Esophagus muscularis mucosa (tissue), 4 donors: ENCODE measurements around the gene IL18RAP. TPM values are rescaled to one million over a fixed set of nuclear protein-coding genes. Genes with fewer than 3 reads are reported as not detected.

ENCODE experiments used
- DNase-seq: peaks from one replicate; pipeline ENCODE4 v3.0.0-alpha.2; 2017; ENCODE audit errors: extremely low spot score
- H3K27ac ChIP-seq, 4 donors: fragments of 200-600 bp; sonication (generic); replicated peaks in 1 of 4; 1 replicate in 3 of 4; 2 replicates in 1 of 4; pipeline ENCODE4 v1.5.1; 2016 to 2019; ENCODE audit warnings: mild to moderate bottlenecking in 1 of 4
- H3K27me3 ChIP-seq, 4 donors: fragments of 200-600 bp; sonication (generic); one replicate each; pipeline versions ENCODE4 v1.5.1 to v1.6.0; 2016 to 2019
- H3K36me3 ChIP-seq, 4 donors: fragments of 200-600 bp; sonication (generic); one replicate each; pipeline ENCODE4 v1.5.1; 2016 to 2019
- H3K4me1 ChIP-seq, 4 donors: fragments of 200-600 bp; sonication (generic); one replicate each; pipeline ENCODE4 v1.5.1; 2016 to 2019
- H3K4me3 ChIP-seq, 4 donors: fragments of 200-600 bp; sonication (generic); 1 replicate in 2 of 4; 2 replicates in 2 of 4; pipeline ENCODE4 v1.5.1; 2016 to 2019; ENCODE audit warnings: mild to moderate bottlenecking in 4 of 4, moderate library complexity in 1 of 4
- H3K9me3 ChIP-seq, 4 donors: fragments of 200-600 bp; sonication (generic); 1 replicate in 3 of 4; 2 replicates in 1 of 4; pipeline ENCODE4 v1.5.1; 2016 to 2019
- EP300 ChIP-seq: sonication (generic); formaldehyde crosslinking; IDR thresholded peaks from one replicate; pipeline ENCODE4 v1.6.1; 2017; ENCODE audit warnings: antibody characterized with exemption
- POLR2A ChIP-seq: fragments of 450-650 bp; IDR thresholded peaks from one replicate; pipeline ENCODE4 v1.6.1; 2017; ENCODE audit warnings: antibody characterized with exemption, moderate library complexity, mild to moderate bottlenecking, low read depth
- POLR2AphosphoS5 ChIP-seq, 2 donors: sonication (generic); formaldehyde crosslinking; IDR thresholded peaks; one replicate each; pipeline ENCODE4 v1.6.1; 2017; ENCODE audit warnings: antibody characterized with exemption in 2 of 2
- WGBS: methylation state at CpG from one replicate; pipeline ENCODE4 v1.1.5; 2018; 5-methylcytosine and 5-hydroxymethylcytosine counted together
- intact Hi-C: fragments of 100-400 bp; cut with DNase I; formaldehyde crosslinking; loops from one replicate; pipeline ENCODE4 v1.15.1; 2023
- total RNA-seq, 4 donors: library from RNA; depleted of rRNA; stranded (reverse); fragments of >200 nt; gene quantifications; one replicate each; pipeline versions ENCODE4 v1.1.0 to v1.2.1, GENCODE V29; 2016
- TF ChIP-seq, protein P1 (sequence below), 3 experiments: fragments of 200-600 bp in 2 of 3; fragments of 450-650 bp in 1 of 3; sonication (generic) in 2 of 3; IDR thresholded peaks; one replicate each; pipeline ENCODE4 v1.5.1; 2017 to 2019; ENCODE audit warnings: antibody characterized with exemption in 3 of 3, mild to moderate bottlenecking in 2 of 3, moderate library complexity in 1 of 3

IL18RAP gene
- total RNA-seq, 4 donors from 2014 or later: 0.42 to 11.3 (median 0.58) TPM

DNA sequence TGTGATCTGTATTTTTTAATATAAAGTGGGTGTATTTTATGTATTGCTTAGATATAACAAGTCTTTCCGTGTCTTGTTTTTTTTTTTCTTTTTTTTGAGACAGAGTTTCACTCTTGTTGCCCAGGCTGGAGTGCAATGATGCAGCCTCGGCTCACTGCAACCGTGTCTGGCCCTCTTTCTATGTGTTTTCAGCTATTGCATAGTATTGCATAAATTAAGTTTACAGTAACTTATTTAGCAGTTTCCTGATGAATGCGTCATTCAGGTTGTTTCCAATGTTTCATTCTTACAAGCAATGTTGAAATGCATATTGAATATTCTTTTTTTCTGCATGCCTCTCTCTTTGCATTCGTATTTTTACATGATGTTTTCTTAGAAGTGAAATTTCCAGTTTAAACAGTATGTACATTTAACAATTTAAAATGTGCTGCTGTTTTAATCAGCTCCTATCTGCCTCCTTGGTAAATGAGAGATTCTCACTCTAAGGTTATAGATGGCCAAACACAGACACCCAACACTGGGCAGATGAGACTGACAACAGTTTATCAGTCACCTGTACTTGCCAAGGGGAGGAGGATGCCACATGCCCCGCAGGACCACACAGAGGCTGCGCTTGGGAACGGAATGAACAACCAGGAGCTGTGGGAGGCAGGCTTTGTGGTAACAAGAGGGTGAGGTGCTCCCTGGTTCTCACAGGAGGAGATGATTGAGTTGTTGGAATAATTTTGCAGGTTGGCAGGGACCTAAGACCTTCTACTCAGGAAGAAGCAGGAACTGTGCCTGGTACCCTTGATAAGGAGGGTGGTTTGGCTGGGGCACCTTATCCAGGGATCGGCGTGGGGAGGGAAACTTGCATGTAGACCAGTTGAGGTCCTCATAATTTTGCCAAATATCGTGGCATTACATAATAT lies 57.6 kb downstream of the IL18RAP start:
- WGBS: 72% methylated on average over 11 of the region's 11 CpGs
- no peaks in the 10 kb centered on the region for H3K4me1 ChIP-seq
- intact Hi-C loops: no loop called here

GRCh38 chr2:102481931-102482330 lies 59.0 kb downstream of the IL18RAP start:
- intact Hi-C loops: no loop called here
- Histone ChIP-seq H3K36me3 (no peaks in the 10 kb centered on the region), H3K27ac (no peak overlapping the region), H3K9me3 (no peaks in the 10 kb centered on the region), H3K27me3 (peaks cover 0 to 16% (median 0%) of the 10 kb centered on the region in 4 donors), H3K4me3 (no peak overlapping the region), H3K4me1 (no peaks in the 10 kb centered on the region)
- TF ChIP-seq POLR2A: no peak
- TF ChIP-seq, protein P1, sequence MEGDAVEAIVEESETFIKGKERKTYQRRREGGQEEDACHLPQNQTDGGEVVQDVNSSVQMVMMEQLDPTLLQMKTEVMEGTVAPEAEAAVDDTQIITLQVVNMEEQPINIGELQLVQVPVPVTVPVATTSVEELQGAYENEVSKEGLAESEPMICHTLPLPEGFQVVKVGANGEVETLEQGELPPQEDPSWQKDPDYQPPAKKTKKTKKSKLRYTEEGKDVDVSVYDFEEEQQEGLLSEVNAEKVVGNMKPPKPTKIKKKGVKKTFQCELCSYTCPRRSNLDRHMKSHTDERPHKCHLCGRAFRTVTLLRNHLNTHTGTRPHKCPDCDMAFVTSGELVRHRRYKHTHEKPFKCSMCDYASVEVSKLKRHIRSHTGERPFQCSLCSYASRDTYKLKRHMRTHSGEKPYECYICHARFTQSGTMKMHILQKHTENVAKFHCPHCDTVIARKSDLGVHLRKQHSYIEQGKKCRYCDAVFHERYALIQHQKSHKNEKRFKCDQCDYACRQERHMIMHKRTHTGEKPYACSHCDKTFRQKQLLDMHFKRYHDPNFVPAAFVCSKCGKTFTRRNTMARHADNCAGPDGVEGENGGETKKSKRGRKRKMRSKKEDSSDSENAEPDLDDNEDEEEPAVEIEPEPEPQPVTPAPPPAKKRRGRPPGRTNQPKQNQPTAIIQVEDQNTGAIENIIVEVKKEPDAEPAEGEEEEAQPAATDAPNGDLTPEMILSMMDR (IDR thresholded peaks at IDR 0.05): no peak
- TF ChIP-seq POLR2AphosphoS5 (IDR thresholded peaks at IDR 0.05): no peak
- no peak for TF ChIP-seq EP300
- DNase-seq: peak; percentile 26
- 73% methylated on average over 6 of the region's 7 CpGs for WGBS

More for the DNA sequence above, 57.6 kb downstream of the IL18RAP start:
- TF ChIP-seq EP300 (no peak), POLR2AphosphoS5 (IDR thresholded peaks at IDR 0.05) (no peak), POLR2A (no peak)
- TF ChIP-seq, protein P1 (IDR thresholded peaks at IDR 0.05): no peak
- no peaks in the 10 kb centered on the region for H3K36me3 ChIP-seq
- no peaks in the 10 kb centered on the region for H3K9me3 ChIP-seq
- peak; percentile 53 for DNase-seq
- no peak overlapping the region for H3K27ac ChIP-seq
- no peak overlapping the region for H3K4me3 ChIP-seq
- H3K27me3 ChIP-seq: peaks cover 0 to 5% (median 0%) of the 10 kb centered on the region in 4 donors

DNA sequence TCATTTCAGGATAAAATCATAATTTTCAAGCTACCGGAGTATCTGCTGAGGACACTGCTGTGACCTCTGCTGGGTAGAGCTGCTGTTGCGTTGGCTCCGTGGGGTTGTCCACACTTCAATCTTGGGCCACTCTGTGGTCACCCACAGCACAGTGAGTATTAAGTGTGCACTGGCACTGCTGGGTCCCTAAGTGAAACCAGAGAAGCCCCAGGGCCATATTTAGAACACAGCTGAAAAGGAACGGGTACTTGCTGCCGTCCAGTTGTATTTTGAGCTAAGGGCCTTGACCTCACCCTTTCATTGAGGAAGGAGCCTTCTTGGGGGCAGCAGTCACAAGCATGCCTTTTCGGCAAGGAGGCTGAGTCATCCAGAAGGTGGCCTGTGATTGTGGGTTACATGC lies 60.1 kb downstream of the IL18RAP start:
- intact Hi-C loops: no loop called here
- Histone ChIP-seq H3K36me3 (no peaks in the 10 kb centered on the region), H3K27me3 (peaks cover 0 to 16% (median 0%) of the 10 kb centered on the region in 4 donors), H3K4me3 (no peak overlapping the region), H3K4me1 (no peaks in the 10 kb centered on the region), H3K27ac (no peak overlapping the region), H3K9me3 (no peaks in the 10 kb centered on the region)
- WGBS: 95% methylated on average over 6 of the region's 6 CpGs
- TF ChIP-seq POLR2AphosphoS5 (IDR thresholded peaks at IDR 0.05) (no peak), POLR2A (no peak), EP300 (no peak)
- TF ChIP-seq, protein P1 (IDR thresholded peaks at IDR 0.05): no peak
- DNase-seq: peak; percentile 83

GRCh38 chr2:102484310-102485061 lies 61.5 kb downstream of the IL18RAP start:
- Histone ChIP-seq H3K9me3 (no peaks in the 10 kb centered on the region), H3K36me3 (no peaks in the 10 kb centered on the region), H3K27ac (no peak overlapping the region), H3K4me1 (no peaks in the 10 kb centered on the region), H3K4me3 (no peak overlapping the region), H3K27me3 (peaks cover 0 to 13% (median 0%) of the 10 kb centered on the region in 4 donors)
- intact Hi-C loops: no loop called here
- WGBS: 70% methylated on average over 6 of the region's 6 CpGs
- TF ChIP-seq POLR2A: no peak
- peak; percentile 45 for DNase-seq

DNA sequence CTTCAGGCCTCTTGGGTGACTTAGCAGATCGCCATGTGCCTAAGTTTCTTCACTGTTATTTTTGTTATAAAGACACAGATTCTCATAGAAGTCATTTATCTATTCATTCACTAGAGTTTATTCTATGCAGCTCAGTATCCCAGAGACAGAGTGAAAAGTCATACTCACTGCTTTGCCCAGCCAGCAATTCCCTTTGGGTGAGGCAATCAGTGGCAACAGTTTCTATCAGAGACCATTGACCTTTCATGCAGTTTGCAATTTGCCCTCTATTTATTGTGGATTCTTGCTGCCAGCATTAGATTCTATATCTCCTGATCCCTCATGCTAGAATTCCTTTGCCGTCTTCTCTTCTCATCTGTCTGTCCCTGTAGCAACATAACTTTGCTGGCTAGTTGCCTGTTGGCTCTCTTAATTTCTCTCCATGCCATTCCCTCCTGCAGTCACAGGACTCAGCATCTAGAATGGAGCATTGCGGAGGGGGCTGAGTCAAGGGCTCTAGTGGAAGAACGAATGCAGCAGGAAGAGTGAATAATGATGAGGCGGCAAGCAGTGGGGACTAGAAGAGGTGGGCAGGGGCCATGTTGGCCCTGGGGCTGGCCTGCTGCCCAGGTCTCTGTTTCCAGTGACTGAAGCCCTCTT lies 62.3 kb downstream of the IL18RAP start:
- whole genome bisulfite sequencing: 68% methylated on average over 5 of the region's 5 CpGs
- Histone ChIP-seq H3K27me3 (peaks cover 0 to 13% (median 0%) of the 10 kb centered on the region in 4 donors), H3K36me3 (no peaks in the 10 kb centered on the region), H3K27ac (no peak overlapping the region), H3K9me3 (no peaks in the 10 kb centered on the region), H3K4me3 (no peak overlapping the region), H3K4me1 (no peaks in the 10 kb centered on the region)
- no peak for TF ChIP-seq POLR2AphosphoS5 (IDR thresholded peaks at IDR 0.05)
- TF ChIP-seq, protein P1 (IDR thresholded peaks at IDR 0.05): no peak
- no peak for TF ChIP-seq EP300
- no peak for TF ChIP-seq POLR2A
- DNase-seq: peak; percentile 50
- intact Hi-C loops: no loop called here
